Stimulated activated CD8-positive, alpha-beta memory T cell treated with anti-CD3 and anti-CD28 coated beads, Interleukin-7, amount 100 ng/mL, for 24 hours (primary cell): ENCODE data around the gene SHB.

Experiments
- DNase-seq: peaks from one replicate; pipeline ENCODE4 v3.0.0-alpha.2; 2020; ENCODE audit warnings: low read depth

Gene SHB

GRCh38 chr9:38068701-38069628 is at the start of gene SHB:
TSS of gene SHB (minus strand) at chr9:38069227. CDS start at chr9:38068645, 582 bp downstream.
- DNase-seq: peak; percentile 56

- DNase-seq: no peak
Measured at GRCh38 chr9:38117651-38118050, 48.6 kb upstream of the SHB start.

- no peak for DNase-seq
Measured at GRCh38 chr9:38114905-38115304, 45.9 kb upstream of the SHB start.

- DNase-seq: no peak
Measured at GRCh38 chr9:38112456-38112855, 43.4 kb upstream of the SHB start.

GRCh38 chr9:38112049-38112448 is 43.0 kb upstream of the SHB start:
- no peak for DNase-seq

GRCh38 chr9:38110476-38110875 is 41.4 kb upstream of the SHB start:
- DNase-seq: no peak

- no peak for DNase-seq
Measured at GRCh38 chr9:38109601-38110000, 40.6 kb upstream of the SHB start.

GRCh38 chr9:38108326-38108725 is 39.3 kb upstream of the SHB start:
- DNase-seq: no peak

- DNase-seq: no peak
Measured at GRCh38 chr9:38107811-38108304, 38.8 kb upstream of the SHB start.

- DNase-seq: no peak
Measured at GRCh38 chr9:38107405-38107804, 38.4 kb upstream of the SHB start.

- no peak for DNase-seq
Measured at GRCh38 chr9:38106488-38106887, 37.5 kb upstream of the SHB start.

- no peak for DNase-seq
Measured at GRCh38 chr9:38103340-38103739, 34.3 kb upstream of the SHB start.

GRCh38 chr9:38101423-38101822 is 32.4 kb upstream of the SHB start:
- no peak for DNase-seq

GRCh38 chr9:38096238-38096805 is 27.3 kb upstream of the SHB start:
- DNase-seq: no peak

- DNase-seq: no peak
Measured at GRCh38 chr9:38094165-38094564, 25.1 kb upstream of the SHB start.

GRCh38 chr9:38092656-38093055 is 23.6 kb upstream of the SHB start:
- DNase-seq: no peak

- DNase-seq: no peak
Measured at GRCh38 chr9:38092200-38092524, 23.1 kb upstream of the SHB start.

GRCh38 chr9:38091310-38092199 is 22.5 kb upstream of the SHB start:
- DNase-seq: no peak

GRCh38 chr9:38090170-38090569 is 21.1 kb upstream of the SHB start:
- DNase-seq: no peak

GRCh38 chr9:38089387-38090165 is 20.5 kb upstream of the SHB start:
- DNase-seq: no peak

GRCh38 chr9:38088006-38088925 is 19.2 kb upstream of the SHB start:
- DNase-seq: peak; percentile 57
